GM23338 (cell line): ENCODE data around the gene ADCYAP1. TPM values are rescaled to one million over a fixed set of nuclear protein-coding genes. Genes with fewer than 3 reads are reported as not detected.
A peak's percentile ranks its signal among the peaks of the same experiment; 100 is the strongest.

Experiments
- ATAC-seq: fragments of 200-7000 bp; cut with Tn5 transposase; 3 replicates; pipeline ENCODE4 v1.9.1; 2020
- DNase-seq: peaks from one replicate; pipeline ENCODE4 v3.0.0-alpha.2; 2015; ENCODE audit warnings: low spot score
- H2AFZ ChIP-seq: fragments of 200-600 bp; sonication (generic); 2 replicates; pipeline ENCODE4 v1.8.0; 2016; ENCODE audit warnings: antibody characterized with exemption, mild to moderate bottlenecking, moderate library complexity
- H3F3A ChIP-seq: fragments of 200-600 bp; sonication (generic); replicated peaks from 2 replicates; pipeline ENCODE4 v1.8.0; 2017; ENCODE audit warnings: antibody characterized with exemption, mixed run types, low read depth
- H3K27ac ChIP-seq: fragments of 200-600 bp; sonication (generic); 2 replicates; pipeline ENCODE4 v1.6.1; 2016; ENCODE audit warnings: low read depth
- H3K27me3 ChIP-seq: fragments of 200-600 bp; sonication (generic); 2 replicates; pipeline ENCODE4 v1.8.0; 2016; ENCODE audit warnings: mild to moderate bottlenecking, mixed run types, moderate library complexity; ENCODE audit not compliant: insufficient read depth
- H3K36me3 ChIP-seq: fragments of 200-600 bp; sonication (generic); 2 replicates; pipeline ENCODE4 v1.8.0; 2016; ENCODE audit warnings: mild to moderate bottlenecking; ENCODE audit not compliant: insufficient read depth
- H3K4me1 ChIP-seq: fragments of 200-600 bp; sonication (generic); 2 replicates; pipeline ENCODE4 v1.8.0; 2016; ENCODE audit warnings: mild to moderate bottlenecking, moderate library complexity; ENCODE audit not compliant: insufficient read depth
- H3K4me2 ChIP-seq: fragments of 200-600 bp; sonication (generic); 2 replicates; pipeline ENCODE4 v1.7.1; 2017; ENCODE audit warnings: mixed run types
- H3K4me3 ChIP-seq: fragments of 200-600 bp; sonication (generic); 2 replicates; pipeline ENCODE4 v1.6.1; 2016; ENCODE audit warnings: mixed run types
- H3K79me2 ChIP-seq: fragments of 200-600 bp; sonication (generic); replicated peaks from 2 replicates; pipeline ENCODE4 v1.8.0; 2017; ENCODE audit warnings: mild to moderate bottlenecking; ENCODE audit not compliant: insufficient read depth
- H3K9me2 ChIP-seq: fragments of 200-600 bp; sonication (generic); 2 replicates; pipeline ENCODE4 v1.8.0; 2017; ENCODE audit not compliant: insufficient read depth
- H4K20me1 ChIP-seq: fragments of 200-600 bp; sonication (generic); replicated peaks from 2 replicates; pipeline ENCODE4 v1.8.0; 2017; ENCODE audit warnings: mild to moderate bottlenecking; ENCODE audit not compliant: insufficient read depth
- H3K27ac Mint-ChIP-seq: 2 replicates; pipeline ENCODE4 v1.8.0; 2020; ENCODE audit warnings: inconsistent platforms, mild to moderate bottlenecking, moderate library complexity, mixed read lengths
- H3K27me3 Mint-ChIP-seq: 3 replicates; pipeline ENCODE4 v1.8.0; 2022; ENCODE audit warnings: low read depth, mild to moderate bottlenecking, moderate library complexity, mixed read lengths, inconsistent platforms; ENCODE audit not compliant: insufficient read depth, poor library complexity
- H3K36me3 Mint-ChIP-seq: 3 replicates; pipeline ENCODE4 v1.8.0; 2021; ENCODE audit warnings: low read depth, mild to moderate bottlenecking, inconsistent platforms, moderate library complexity, mixed read lengths
- H3K4me1 Mint-ChIP-seq: 3 replicates; pipeline ENCODE4 v1.8.0; 2020; ENCODE audit warnings: mild to moderate bottlenecking, inconsistent platforms, mixed read lengths
- H3K4me3 Mint-ChIP-seq: 3 replicates; pipeline ENCODE4 v1.8.0; 2021; ENCODE audit warnings: moderate library complexity, mild to moderate bottlenecking, inconsistent platforms, mixed read lengths
- H3K9me3 Mint-ChIP-seq: 3 replicates; pipeline ENCODE4 v1.8.0; 2020; ENCODE audit warnings: moderate library complexity, mild to moderate bottlenecking, inconsistent platforms, mixed read lengths
- CREB1 ChIP-seq: fragments of 250-450 bp; sonication (Bioruptor Pico); IDR thresholded peaks from 2 replicates; pipeline ENCODE4 v1.5.0; 2020; ENCODE audit warnings: low read depth, mild to moderate bottlenecking, moderate library complexity
- CTCF ChIP-seq, 2 experiments: fragments of 200-600 bp in 1 of 2; sonication (generic) in 1 of 2; conservative IDR thresholded peaks; 2 replicates each; pipeline versions ENCODE4 v1.5.1 to v1.6.1; 2016 to 2017; ENCODE audit warnings: antibody characterized with exemption in 2 of 2, low read depth in 2 of 2, mild to moderate bottlenecking in 2 of 2, moderate library complexity in 1 of 2
- EZH2 ChIP-seq: fragments of 200-600 bp; sonication (generic); IDR thresholded peaks from one replicate; pipeline ENCODE4 v1.8.0; 2017; ENCODE audit warnings: antibody characterized with exemption, mild to moderate bottlenecking, low read depth; ENCODE audit not compliant: unreplicated experiment
- JUNB ChIP-seq: IDR thresholded peaks from one replicate; pipeline ENCODE4 v1.6.1; 2016; ENCODE audit warnings: antibody characterized with exemption; ENCODE audit not compliant: unreplicated experiment
- NANOG ChIP-seq: IDR thresholded peaks from 2 replicates; pipeline ENCODE4 v1.6.1; 2016; ENCODE audit warnings: antibody characterized with exemption, borderline replicate concordance
- POLR2AphosphoS5 ChIP-seq: IDR thresholded peaks from 2 replicates; pipeline ENCODE4 v1.6.1; 2016; ENCODE audit warnings: antibody characterized with exemption, low read depth
- REST ChIP-seq: IDR thresholded peaks from one replicate; pipeline ENCODE4 v1.6.1; 2018; ENCODE audit warnings: antibody characterized with exemption; ENCODE audit not compliant: unreplicated experiment
- ZNF114 ChIP-seq: fragments of 250-450 bp; sonication (Bioruptor Pico); IDR thresholded peaks from 2 replicates; pipeline ENCODE4 v1.5.0; 2020; ENCODE audit warnings: mild to moderate bottlenecking, moderate library complexity
- ZNF331 ChIP-seq: fragments of 250-450 bp; sonication (Bioruptor Pico); IDR thresholded peaks from 2 replicates; pipeline ENCODE4 v1.5.0; 2020; ENCODE audit warnings: low read depth, mild to moderate bottlenecking, moderate library complexity
- ZNF462 ChIP-seq: fragments of 250-450 bp; sonication (Bioruptor Pico); IDR thresholded peaks from 2 replicates; pipeline ENCODE4 v1.5.0; 2020; ENCODE audit warnings: mild to moderate bottlenecking, moderate library complexity
- polyA plus RNA-seq: library from polyadenylated mRNA; unstranded; fragments of >200 nt; fragmentation: Nextera tagmentation; extraction: Ambion mirVana; gene quantifications from 2 replicates; pipeline ENCODE4 v1.2.1, GENCODE V29; 2016
- total RNA-seq: library from RNA; depleted of rRNA; stranded (reverse); fragments of >200 nt; shearing (Covaris generic); gene quantifications from 2 replicates; pipeline ENCODE4 v1.2.3, GENCODE V29; 2014
- TF ChIP-seq, protein P1 (sequence below): IDR thresholded peaks from 2 replicates; pipeline ENCODE4 v1.6.1; 2016; ENCODE audit warnings: antibody characterized with exemption

Gene ADCYAP1
- total and polyA plus RNA-seq, 2 experiments from 2014 or later = not detected

DNA sequence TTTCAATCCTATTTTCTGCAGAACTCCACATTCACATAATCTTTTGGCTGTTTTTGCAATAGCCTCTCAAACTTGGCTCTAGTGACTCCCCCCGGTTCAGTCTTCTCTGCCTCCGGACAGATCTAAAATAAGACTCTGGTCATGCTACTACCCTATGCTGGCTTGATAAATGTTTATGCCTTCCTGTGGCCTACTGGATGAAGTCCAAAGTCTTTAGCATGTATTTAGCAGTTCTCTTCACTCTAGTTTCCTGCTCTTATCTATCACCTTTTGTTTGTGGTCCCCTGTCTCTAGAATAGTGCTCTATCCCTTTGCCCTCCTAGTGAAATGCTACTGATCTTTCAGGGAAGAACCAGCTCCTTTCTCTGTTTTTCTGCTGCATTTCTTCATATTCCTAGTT lies 14.4 kb downstream of the ADCYAP1 start (continued):
- TF ChIP-seq ZNF462 (CRISPR knock-in tag) = no peak

GRCh38 chr18:923144-923866 lies 18.6 kb downstream of the ADCYAP1 start:
- Histone ChIP-seq H4K20me1 (no peaks in the 10 kb centered on the region; the same call in 1 of the 2 replicates), H3K9me2 (0 out of 2 replicates have a peak, but pooled peaks cover 3% of the 10 kb centered on the region), H3K4me1 (no peaks in the 10 kb centered on the region), H3K79me2 (no peaks in the 10 kb centered on the region), H3F3A (no peaks in the 10 kb centered on the region), H2AFZ (peak overlapping the region; percentile 87; the same call in 1 of the 2 replicates), H3K27ac (no peak overlapping the region), H3K4me2 (no peak overlapping the region), H3K27me3 (no peaks in the 10 kb centered on the region), H3K4me3 (no peak overlapping the region), H3K36me3 (no peaks in the 10 kb centered on the region)
- peaks cover 3% of the 10 kb centered on the region for H3K27me3 Mint-ChIP-seq
- no peaks in the 10 kb centered on the region for H3K36me3 Mint-ChIP-seq
- no peaks in the 10 kb centered on the region for H3K9me3 Mint-ChIP-seq
- H3K4me3 Mint-ChIP-seq = no peak overlapping the region
- H3K4me1 Mint-ChIP-seq = no peaks in the 10 kb centered on the region
- ATAC-seq = peak; percentile 58
- no peak overlapping the region for H3K27ac Mint-ChIP-seq
- no peak for DNase-seq
- TF ChIP-seq JUNB = no peak
- TF ChIP-seq POLR2AphosphoS5 = no peak
- no peak for TF ChIP-seq NANOG
- TF ChIP-seq EZH2 = no peak
- TF ChIP-seq ZNF331 (CRISPR knock-in tag) = no peak
- no peak for TF ChIP-seq REST
- TF ChIP-seq CTCF (conservative IDR thresholded peaks at IDR 0.05; ENCODE audit: low read depth in 2 of 2) = no peak
- no peak for TF ChIP-seq CREB1 (CRISPR knock-in tag)
- TF ChIP-seq, protein P1, sequence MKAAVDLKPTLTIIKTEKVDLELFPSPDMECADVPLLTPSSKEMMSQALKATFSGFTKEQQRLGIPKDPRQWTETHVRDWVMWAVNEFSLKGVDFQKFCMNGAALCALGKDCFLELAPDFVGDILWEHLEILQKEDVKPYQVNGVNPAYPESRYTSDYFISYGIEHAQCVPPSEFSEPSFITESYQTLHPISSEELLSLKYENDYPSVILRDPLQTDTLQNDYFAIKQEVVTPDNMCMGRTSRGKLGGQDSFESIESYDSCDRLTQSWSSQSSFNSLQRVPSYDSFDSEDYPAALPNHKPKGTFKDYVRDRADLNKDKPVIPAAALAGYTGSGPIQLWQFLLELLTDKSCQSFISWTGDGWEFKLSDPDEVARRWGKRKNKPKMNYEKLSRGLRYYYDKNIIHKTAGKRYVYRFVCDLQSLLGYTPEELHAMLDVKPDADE = no peak
- TF ChIP-seq ZNF114 (CRISPR knock-in tag) = no peak
